Duodenal mucosa (tissue), 2 donors: ENCODE data around the gene ALDH3A2.

ENCODE experiments used
- H3K27ac ChIP-seq: one replicate; pipeline ENCODE4 v1.7.0; 2013; ENCODE audit warnings: low read depth, low read length
- H3K27me3 ChIP-seq, 2 donors: one replicate each; pipeline ENCODE4 v1.7.0; 2013; ENCODE audit warnings: low read length in 2 of 2, control low read depth in 1 of 2; ENCODE audit not compliant: insufficient read depth in 2 of 2, control insufficient read depth in 1 of 2
- H3K36me3 ChIP-seq, 2 donors: one replicate each; pipeline ENCODE4 v1.7.0; 2013; ENCODE audit warnings: low read length in 2 of 2, control low read depth in 1 of 2; ENCODE audit not compliant: insufficient read depth in 2 of 2, control insufficient read depth in 1 of 2
- H3K4me1 ChIP-seq, 2 donors: one replicate each; pipeline ENCODE4 v1.7.0; 2013; ENCODE audit warnings: low read length in 2 of 2, control low read depth in 1 of 2; ENCODE audit not compliant: insufficient read depth in 2 of 2, control insufficient read depth in 1 of 2
- H3K4me3 ChIP-seq, 2 donors: one replicate each; pipeline ENCODE4 v1.7.0; 2013; ENCODE audit warnings: low read length in 2 of 2, low read depth in 1 of 2
- H3K9ac ChIP-seq, 2 donors: one replicate each; pipeline ENCODE4 v1.7.0; 2013; ENCODE audit warnings: low read length in 2 of 2, low read depth in 1 of 2
- H3K9me3 ChIP-seq, 2 donors: one replicate each; pipeline ENCODE4 v1.7.0; 2013; ENCODE audit warnings: low read length in 2 of 2, control low read depth in 1 of 2; ENCODE audit not compliant: control insufficient read depth in 1 of 2

Gene ALDH3A2

GRCh38 chr17:19630035-19630434 lies 18.5 kb upstream of the ALDH3A2 start:
- no peak overlapping the region for H3K9ac ChIP-seq
- H3K9me3 ChIP-seq = no peaks in the 10 kb centered on the region
- no peaks in the 10 kb centered on the region for H3K36me3 ChIP-seq
- no peaks in the 10 kb centered on the region for H3K27me3 ChIP-seq
- no peak overlapping the region for H3K4me3 ChIP-seq
- H3K4me1 ChIP-seq = no peaks in the 10 kb centered on the region
- H3K27ac ChIP-seq = no peak overlapping the region

GRCh38 chr17:19630661-19631060 lies 17.9 kb upstream of the ALDH3A2 start:
- Histone ChIP-seq H3K36me3 (no peaks in the 10 kb centered on the region), H3K4me3 (no peak overlapping the region), H3K27me3 (no peaks in the 10 kb centered on the region), H3K27ac (no peak overlapping the region), H3K4me1 (no peaks in the 10 kb centered on the region), H3K9ac (no peak overlapping the region), H3K9me3 (no peaks in the 10 kb centered on the region)

- Histone ChIP-seq H3K9ac (no peak overlapping the region), H3K9me3 (no peaks in the 10 kb centered on the region), H3K4me3 (no peak overlapping the region), H3K27ac (no peak overlapping the region), H3K4me1 (no peaks in the 10 kb centered on the region), H3K36me3 (no peaks in the 10 kb centered on the region), H3K27me3 (no peaks in the 10 kb centered on the region)
These were observed 16.6 kb upstream of the ALDH3A2 start for GRCh38 chr17:19631905-19632304.

- no peak overlapping the region for H3K27ac ChIP-seq
- no peaks in the 10 kb centered on the region for H3K27me3 ChIP-seq
- no peaks in the 10 kb centered on the region for H3K36me3 ChIP-seq
- H3K4me3 ChIP-seq = no peak overlapping the region
- H3K9ac ChIP-seq = no peak overlapping the region
- H3K4me1 ChIP-seq = peaks cover 4 to 21% of the 10 kb centered on the region in 2 donors
- peaks cover 0 to 3% of the 10 kb centered on the region in 2 donors for H3K9me3 ChIP-seq
These were observed 6.7 kb upstream of the ALDH3A2 start for GRCh38 chr17:19641687-19642372.

- Histone ChIP-seq H3K27me3 (no peaks in the 10 kb centered on the region), H3K4me3 (no peak overlapping the region), H3K9ac (no peak overlapping the region), H3K4me1 (peaks cover 10 to 27% of the 10 kb centered on the region in 2 donors), H3K9me3 (peaks cover 0 to 3% of the 10 kb centered on the region in 2 donors), H3K27ac (no peak overlapping the region), H3K36me3 (no peaks in the 10 kb centered on the region)
These were observed 6.1 kb upstream of the ALDH3A2 start for GRCh38 chr17:19642373-19642893.

GRCh38 chr17:19644493-19645210 lies 3.9 kb upstream of the ALDH3A2 start:
- Histone ChIP-seq H3K27me3 (no peaks in the 10 kb centered on the region), H3K9ac (no peak overlapping the region), H3K4me1 (peaks cover 17 to 32% of the 10 kb centered on the region in 2 donors), H3K27ac (no peak overlapping the region), H3K9me3 (no peaks in the 10 kb centered on the region), H3K4me3 (no peak overlapping the region), H3K36me3 (no peaks in the 10 kb centered on the region)

GRCh38 chr17:19645734-19646201 lies 2.8 kb upstream of the ALDH3A2 start:
- H3K36me3 ChIP-seq = no peaks in the 10 kb centered on the region
- no peak overlapping the region for H3K4me3 ChIP-seq
- H3K27ac ChIP-seq = no peak overlapping the region
- no peaks in the 10 kb centered on the region for H3K27me3 ChIP-seq
- H3K4me1 ChIP-seq = peaks cover 22 to 35% of the 10 kb centered on the region in 2 donors
- H3K9ac ChIP-seq = no peak overlapping the region
- no peaks in the 10 kb centered on the region for H3K9me3 ChIP-seq

- Histone ChIP-seq H3K9me3 (no peaks in the 10 kb centered on the region), H3K27ac (peak overlapping the region; percentile 78), H3K4me1 (peaks cover 30 to 47% of the 10 kb centered on the region in 2 donors), H3K4me3 (peak overlapping the region; percentile 86 to 95), H3K27me3 (no peaks in the 10 kb centered on the region), H3K9ac (peak overlapping the region; percentile 72 to 92), H3K36me3 (peaks cover 0 to 3% of the 10 kb centered on the region in 2 donors)
These were observed 1.5 kb upstream of the ALDH3A2 start for GRCh38 chr17:19646788-19647696.

GRCh38 chr17:19647697-19648474 lies 665 bp upstream of the ALDH3A2 start:
- Histone ChIP-seq H3K27ac (peak overlapping the region; percentile 78), H3K27me3 (no peaks in the 10 kb centered on the region), H3K4me1 (peaks cover 32 to 48% of the 10 kb centered on the region in 2 donors), H3K36me3 (peaks cover 6 to 8% of the 10 kb centered on the region in 2 donors), H3K9ac (peak overlapping the region; percentile 72 to 92), H3K9me3 (no peaks in the 10 kb centered on the region), H3K4me3 (peak overlapping the region; percentile 86 to 95)
